Measurements from ENCODE around the gene ENTPD8. TPM values are rescaled to one million over a fixed set of nuclear protein-coding genes. Genes with fewer than 3 reads are reported as not detected.

The ENTPD8 gene
- total and polyA plus RNA-seq, 2 experiments from 2014 or later = 7.1 to 16.5 TPM

DNA sequence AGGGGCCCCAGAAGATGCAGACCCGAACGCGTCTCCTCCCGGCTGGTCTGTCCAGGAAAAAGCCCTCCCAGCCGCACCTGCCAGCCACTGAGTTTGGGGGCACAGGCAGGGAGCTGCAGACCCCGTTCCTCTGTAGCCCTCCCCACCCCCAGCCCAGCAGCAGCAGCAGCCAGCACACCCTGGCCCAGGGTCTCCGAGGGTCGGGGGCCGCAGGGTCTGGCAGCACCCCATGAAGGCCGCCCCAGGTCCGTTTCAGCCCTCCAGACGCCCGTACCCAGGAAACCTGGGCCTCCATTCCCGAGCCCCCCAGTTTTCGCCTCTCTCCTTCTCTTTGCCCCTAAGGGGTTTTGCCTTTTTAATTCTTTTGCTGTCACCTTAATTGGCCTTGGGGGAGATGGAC lies 37.9 kb downstream of the ENTPD8 start:
- no peak for TF ChIP-seq EZH2phosphoT487 (IDR thresholded peaks at IDR 0.05; ENCODE audit: low read depth, severe bottlenecking, unreplicated experiment)
- TF ChIP-seq EZH2 (IDR thresholded peaks at IDR 0.05; ENCODE audit: borderline replicate concordance) = no peak
- TF ChIP-seq, protein P1, sequence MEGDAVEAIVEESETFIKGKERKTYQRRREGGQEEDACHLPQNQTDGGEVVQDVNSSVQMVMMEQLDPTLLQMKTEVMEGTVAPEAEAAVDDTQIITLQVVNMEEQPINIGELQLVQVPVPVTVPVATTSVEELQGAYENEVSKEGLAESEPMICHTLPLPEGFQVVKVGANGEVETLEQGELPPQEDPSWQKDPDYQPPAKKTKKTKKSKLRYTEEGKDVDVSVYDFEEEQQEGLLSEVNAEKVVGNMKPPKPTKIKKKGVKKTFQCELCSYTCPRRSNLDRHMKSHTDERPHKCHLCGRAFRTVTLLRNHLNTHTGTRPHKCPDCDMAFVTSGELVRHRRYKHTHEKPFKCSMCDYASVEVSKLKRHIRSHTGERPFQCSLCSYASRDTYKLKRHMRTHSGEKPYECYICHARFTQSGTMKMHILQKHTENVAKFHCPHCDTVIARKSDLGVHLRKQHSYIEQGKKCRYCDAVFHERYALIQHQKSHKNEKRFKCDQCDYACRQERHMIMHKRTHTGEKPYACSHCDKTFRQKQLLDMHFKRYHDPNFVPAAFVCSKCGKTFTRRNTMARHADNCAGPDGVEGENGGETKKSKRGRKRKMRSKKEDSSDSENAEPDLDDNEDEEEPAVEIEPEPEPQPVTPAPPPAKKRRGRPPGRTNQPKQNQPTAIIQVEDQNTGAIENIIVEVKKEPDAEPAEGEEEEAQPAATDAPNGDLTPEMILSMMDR (IDR thresholded peaks at IDR 0.05; ENCODE audit: poor library complexity) = no peak
- Histone ChIP-seq H3K4me1 (ENCODE audit: insufficient read depth) (peaks cover 7% of the 10 kb centered on the region), H3K27me3 (no peaks in the 10 kb centered on the region), H2AFZ (no peak overlapping the region), H3K79me2 (peaks cover 3% of the 10 kb centered on the region), H3K36me3 (replicated peaks; ENCODE audit: insufficient read depth, low read depth) (no peaks in the 10 kb centered on the region), H3K9me2 (replicated peaks; ENCODE audit: insufficient read depth) (no peaks in the 10 kb centered on the region), H3K27ac (no peak overlapping the region), H3K9me3 (ENCODE audit: low read depth) (no peaks in the 10 kb centered on the region), H3K4me3 (no peak overlapping the region), H3K4me2 (no peak overlapping the region), H4K20me1 (ENCODE audit: insufficient read depth, poor library complexity, severe bottlenecking) (peaks cover 3% of the 10 kb centered on the region)
- 98% methylated on average over 15 of the region's 15 CpGs for WGBS (ENCODE audit: low lambda C conversion rate, missing lambda C conversion rate)
- DNase-seq (ENCODE audit: low spot score) = no peak

DNA sequence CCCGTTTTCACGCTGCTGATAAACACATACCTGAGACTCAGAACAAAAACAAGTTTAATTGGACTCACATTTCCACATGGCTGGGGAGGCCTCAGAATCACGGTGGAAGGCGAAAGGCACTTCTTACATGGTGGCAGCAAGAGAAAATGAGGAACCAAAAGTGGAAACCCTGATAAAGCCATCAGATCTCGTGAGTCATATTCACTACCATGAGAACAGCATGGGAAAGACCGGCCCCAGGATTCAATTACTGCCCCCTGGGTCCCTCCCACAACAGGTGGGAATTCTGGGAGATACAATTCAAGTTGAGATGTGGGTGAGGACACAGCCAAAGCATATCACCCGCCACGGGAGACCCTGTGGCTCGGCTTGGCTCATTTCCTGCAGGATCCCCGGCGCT lies 38.4 kb downstream of the ENTPD8 start:
- Histone ChIP-seq H3K9me2 (replicated peaks; ENCODE audit: insufficient read depth) (no peaks in the 10 kb centered on the region), H4K20me1 (ENCODE audit: insufficient read depth, poor library complexity, severe bottlenecking) (peaks cover 3% of the 10 kb centered on the region), H3K4me1 (ENCODE audit: insufficient read depth) (peaks cover 7% of the 10 kb centered on the region), H3K27me3 (no peaks in the 10 kb centered on the region), H3K79me2 (peaks cover 3% of the 10 kb centered on the region), H3K27ac (no peak overlapping the region), H3K4me2 (no peak overlapping the region), H3K9me3 (ENCODE audit: low read depth) (no peaks in the 10 kb centered on the region), H3K36me3 (replicated peaks; ENCODE audit: insufficient read depth, low read depth) (no peaks in the 10 kb centered on the region), H2AFZ (no peak overlapping the region), H3K4me3 (no peak overlapping the region)
- TF ChIP-seq, protein P1 (IDR thresholded peaks at IDR 0.05; ENCODE audit: poor library complexity) = no peak
- TF ChIP-seq EZH2 (IDR thresholded peaks at IDR 0.05; ENCODE audit: borderline replicate concordance) (no peak), EZH2phosphoT487 (IDR thresholded peaks at IDR 0.05; ENCODE audit: low read depth, severe bottlenecking, unreplicated experiment) (no peak)
- 94% methylated on average over 11 of the region's 11 CpGs for WGBS (ENCODE audit: low lambda C conversion rate, missing lambda C conversion rate)
- no peak for DNase-seq (ENCODE audit: low spot score)

DNA sequence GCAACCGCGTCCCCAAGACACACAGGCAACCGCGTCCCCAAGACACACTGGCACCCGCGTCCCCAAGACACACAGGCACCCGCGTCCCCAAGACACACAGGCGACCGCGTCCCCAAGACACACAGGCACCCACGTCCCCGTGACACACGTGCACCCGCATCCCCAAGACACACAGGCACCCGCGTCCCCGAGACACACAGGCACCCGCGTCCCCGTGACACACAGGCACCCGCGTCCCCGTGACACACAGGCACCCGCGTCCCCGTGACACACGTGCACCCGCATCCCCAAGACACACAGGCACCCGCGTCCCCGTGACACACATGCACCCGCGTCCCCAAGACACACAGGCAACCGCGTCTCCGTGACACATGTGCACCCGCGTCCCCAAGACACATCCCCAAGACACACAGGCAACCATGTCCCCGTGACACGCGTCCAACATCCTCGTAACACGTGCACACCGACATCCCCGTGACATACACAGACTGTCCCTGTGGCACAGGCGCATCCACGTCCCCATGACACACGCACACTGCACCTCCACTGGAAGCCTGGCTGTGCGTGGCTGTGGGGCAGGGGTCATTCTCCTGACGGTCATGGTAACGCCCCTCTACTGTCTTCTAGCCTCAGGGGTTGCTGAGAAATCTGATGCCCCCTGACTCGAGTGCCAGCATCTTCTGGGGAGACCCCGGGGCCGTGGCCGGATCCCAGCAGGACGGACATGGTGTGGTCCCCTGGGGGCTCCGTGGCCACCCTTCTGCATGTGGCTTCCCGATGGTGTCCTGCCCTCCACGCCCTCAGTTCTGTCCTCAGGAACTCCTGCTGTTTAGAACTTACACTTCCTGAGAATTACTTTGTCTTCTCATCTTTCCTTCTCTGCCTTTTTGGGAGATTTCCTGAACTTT lies 42.3 kb downstream of the ENTPD8 start:
- TF ChIP-seq, protein P1 (IDR thresholded peaks at IDR 0.05; ENCODE audit: poor library complexity) = no peak
- H3K9me3 ChIP-seq (ENCODE audit: low read depth) = no peaks in the 10 kb centered on the region
- no peak overlapping the region for H2AFZ ChIP-seq
- 96% methylated on average over 33 of the region's 60 CpGs for WGBS (ENCODE audit: low lambda C conversion rate, missing lambda C conversion rate)
- no peaks in the 10 kb centered on the region for H3K27me3 ChIP-seq
- no peak overlapping the region for H3K4me2 ChIP-seq
- no peak overlapping the region for H3K4me3 ChIP-seq
- H3K9me2 ChIP-seq (replicated peaks; ENCODE audit: insufficient read depth) = no peaks in the 10 kb centered on the region
- no peaks in the 10 kb centered on the region for H3K36me3 ChIP-seq (replicated peaks; ENCODE audit: insufficient read depth, low read depth)
- peaks cover 6% of the 10 kb centered on the region for H3K79me2 ChIP-seq
- peak overlapping the region; percentile 54 for H3K27ac ChIP-seq
- no peaks in the 10 kb centered on the region for H3K4me1 ChIP-seq (ENCODE audit: insufficient read depth)
- no peaks in the 10 kb centered on the region for H4K20me1 ChIP-seq (ENCODE audit: insufficient read depth, poor library complexity, severe bottlenecking)
- no peak for DNase-seq (ENCODE audit: low spot score)

All from hepatocyte (in vitro differentiated cells).